Activated gamma-delta T cell treated with Interleukin-2 at 50 U/mL for 16 hours (primary cell): Measurements from ENCODE around the gene EBF3.

Experiments used
- DNase-seq: peaks from one replicate; pipeline ENCODE4 v3.0.0-alpha.2; 2020

Gene EBF3

DNA sequence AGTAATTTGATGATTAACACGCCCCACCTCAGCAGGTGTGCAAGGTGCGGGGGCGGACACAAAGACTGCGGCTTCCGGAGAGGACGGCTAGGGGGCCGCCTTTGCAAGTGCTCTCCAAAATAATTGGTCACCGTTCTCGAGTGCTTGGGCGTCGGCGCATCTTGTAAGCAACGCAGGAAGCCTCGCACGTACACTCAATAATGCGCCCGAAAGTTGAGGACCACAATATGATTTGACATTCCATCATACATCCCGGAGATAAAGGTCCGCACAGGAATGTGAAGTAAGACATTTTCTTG, 114.7 kb downstream of the EBF3 start:
- DNase-seq, result no peak

DNA sequence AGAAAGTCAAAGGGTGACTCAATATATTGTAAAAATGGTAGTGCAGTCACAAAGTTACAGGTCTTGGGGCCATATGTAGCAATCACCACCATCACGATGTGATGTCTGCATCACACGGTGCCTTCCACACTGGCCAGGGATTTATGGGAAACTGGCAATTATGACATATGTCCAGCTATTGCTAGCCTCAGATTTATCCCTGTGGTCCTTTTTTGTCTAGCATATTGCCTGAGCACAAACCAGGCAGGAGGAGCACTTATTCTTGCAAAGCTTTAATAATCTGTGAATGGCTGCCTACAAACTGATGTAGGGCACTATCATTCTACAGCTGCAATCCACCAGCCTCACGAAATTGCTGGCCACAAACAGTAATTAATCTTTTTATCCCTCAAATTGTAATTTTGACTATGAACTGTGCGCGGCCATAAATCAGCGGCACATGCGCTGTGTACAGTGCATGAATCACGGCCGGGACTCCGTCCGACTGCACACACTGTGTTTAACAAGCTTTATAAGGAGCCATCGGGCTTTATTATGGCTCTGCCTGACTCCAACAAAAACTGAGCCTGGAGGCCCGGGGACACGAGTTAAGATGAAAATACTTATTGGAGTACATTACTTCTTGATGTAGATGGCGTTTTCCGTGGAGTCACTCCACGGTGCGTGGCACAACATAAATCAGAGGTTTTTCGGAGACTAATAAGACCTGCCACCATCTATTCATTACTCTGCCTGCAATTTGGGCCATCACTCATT, 115.2 kb downstream of the EBF3 start:
- no peak for DNase-seq

DNA sequence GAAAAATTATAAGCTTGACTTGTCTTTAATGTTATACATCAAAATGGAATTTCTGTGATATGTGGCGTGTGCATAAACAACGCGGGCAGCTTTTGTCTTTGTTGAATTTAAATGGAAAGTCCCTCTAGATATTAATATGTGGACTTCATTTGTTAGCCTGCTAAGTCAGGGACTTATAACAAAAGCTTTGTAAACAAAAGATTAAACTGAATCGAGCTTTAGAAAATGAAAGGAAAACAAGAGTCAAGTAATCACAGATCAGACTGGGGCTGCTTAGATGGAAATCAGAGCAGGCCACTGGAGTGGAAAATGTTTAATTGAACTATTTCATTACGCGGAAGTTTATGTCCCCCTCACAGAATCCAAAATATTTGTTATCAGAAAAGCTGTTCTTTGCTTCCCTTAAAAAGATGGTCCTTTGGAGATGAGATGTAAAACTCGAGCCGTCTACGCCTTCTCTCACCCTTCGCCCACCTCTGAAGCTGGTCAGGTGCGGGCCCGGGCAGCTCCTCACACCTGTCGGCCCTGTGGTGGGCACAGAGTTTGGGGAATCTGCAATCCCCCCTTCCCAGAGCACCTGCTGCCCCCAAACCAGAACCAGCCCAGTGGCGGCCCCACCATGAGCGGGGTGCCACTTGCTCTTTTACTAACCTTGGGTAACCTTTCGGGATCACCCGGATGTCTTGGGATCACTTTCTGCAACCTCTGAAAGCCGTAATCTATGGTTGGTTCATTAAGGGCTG, 116.2 kb downstream of the EBF3 start:
- no peak for DNase-seq

- DNase-seq, result no peak
These were observed 117.1 kb downstream of the EBF3 start for GRCh38 chr10:129846991-129847391.

DNA sequence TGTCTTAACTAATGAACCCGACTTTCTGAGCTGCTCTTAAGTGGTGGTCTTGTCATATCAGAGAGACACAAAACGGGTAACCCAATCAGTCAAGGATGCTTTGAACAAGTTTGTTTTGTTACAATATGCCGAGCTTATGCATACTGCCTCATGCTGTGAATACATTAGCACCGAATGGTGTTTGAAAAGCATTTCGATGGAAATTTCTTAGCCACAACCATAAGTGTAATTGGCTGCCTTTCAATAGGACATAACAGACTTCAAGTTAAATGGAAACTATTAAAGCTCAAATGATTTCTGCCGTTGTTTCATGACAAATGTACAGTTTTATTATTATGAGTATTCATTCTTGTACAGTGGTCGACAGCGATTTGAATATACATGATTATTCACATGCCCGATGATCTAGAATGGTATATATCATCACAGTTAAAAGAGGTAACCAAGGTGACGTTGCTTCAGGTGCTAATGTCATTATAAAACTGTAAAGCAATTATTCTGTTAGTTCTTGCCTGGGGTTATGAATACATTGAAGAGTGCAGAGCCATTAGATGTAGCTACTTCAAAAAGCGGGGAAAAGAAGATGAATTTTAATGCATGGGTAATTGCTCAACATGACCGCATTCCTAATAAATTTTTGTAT, 118.8 kb downstream of the EBF3 start:
- no peak for DNase-seq

DNA sequence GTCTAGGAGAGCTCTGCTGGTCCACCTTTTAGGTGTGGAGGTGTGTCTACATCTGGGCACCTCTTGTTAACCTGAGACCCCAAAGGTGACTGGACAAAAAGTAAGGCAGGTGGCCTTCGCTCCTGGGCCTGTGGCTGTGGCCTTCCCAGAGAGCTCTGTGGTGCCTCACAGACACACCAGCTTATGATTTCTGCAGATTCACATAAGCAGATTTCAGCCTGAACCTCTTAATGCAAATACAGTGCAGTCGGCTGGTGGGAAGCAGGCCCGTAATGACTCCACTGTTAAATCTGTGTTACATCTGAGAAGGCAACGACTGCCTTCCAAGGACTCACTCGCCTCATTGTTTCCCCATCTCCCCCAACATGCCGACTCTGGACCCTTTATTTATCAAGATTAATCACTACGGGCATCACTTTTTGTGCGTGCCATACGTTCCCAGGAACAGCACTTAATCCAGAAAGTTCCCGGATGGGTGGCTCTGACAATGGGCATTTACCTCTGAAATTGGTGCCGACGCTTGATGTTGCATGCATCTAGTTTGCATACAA, 119.8 kb downstream of the EBF3 start:
- DNase-seq, result no peak

GRCh38 chr10:129843702-129844101, 120.4 kb downstream of the EBF3 start:
- no peak for DNase-seq

DNA sequence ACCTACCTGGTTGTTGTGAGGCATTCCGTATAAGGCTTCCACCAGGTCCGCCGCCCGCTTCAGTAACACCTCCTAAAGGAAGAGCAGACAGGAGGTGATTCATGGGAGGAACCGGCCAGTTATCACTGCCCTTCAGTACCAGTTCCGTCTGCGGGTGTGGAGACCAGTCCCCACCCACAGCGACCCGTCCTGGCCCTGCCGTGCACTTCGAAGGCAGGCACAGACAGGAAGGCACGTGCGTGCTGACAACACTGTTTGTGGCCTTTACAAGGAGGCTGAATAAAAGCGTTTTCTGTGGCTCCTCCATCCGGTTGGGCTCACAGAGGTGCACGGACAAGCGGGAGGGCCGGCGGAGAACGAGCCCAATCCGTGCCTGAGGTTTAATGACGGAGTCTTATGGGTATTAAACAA, 120.9 kb downstream of the EBF3 start:
- no peak for DNase-seq

GRCh38 chr10:129842031-129842430, 122.0 kb downstream of the EBF3 start:
- no peak for DNase-seq

DNA sequence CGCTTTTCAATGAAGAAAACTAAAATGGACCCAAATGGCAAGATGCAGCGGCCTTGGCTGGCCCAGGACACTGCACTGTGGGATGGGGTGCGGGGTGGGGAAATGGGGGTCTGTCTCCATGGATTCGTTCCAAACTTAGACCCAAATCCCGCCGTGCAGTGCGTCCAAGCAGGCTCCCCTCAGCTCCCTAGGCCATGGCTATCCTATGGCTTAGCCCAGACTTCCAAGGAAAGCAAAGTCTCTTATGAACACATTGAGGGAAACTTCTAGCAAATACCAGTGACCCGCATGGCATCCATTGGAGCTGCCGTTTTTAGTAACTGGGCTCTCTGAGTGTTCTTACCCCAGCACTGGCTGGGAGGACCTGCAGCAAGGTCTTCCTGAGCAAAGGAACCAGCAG, 122.5 kb downstream of the EBF3 start:
- DNase-seq, result no peak

DNA sequence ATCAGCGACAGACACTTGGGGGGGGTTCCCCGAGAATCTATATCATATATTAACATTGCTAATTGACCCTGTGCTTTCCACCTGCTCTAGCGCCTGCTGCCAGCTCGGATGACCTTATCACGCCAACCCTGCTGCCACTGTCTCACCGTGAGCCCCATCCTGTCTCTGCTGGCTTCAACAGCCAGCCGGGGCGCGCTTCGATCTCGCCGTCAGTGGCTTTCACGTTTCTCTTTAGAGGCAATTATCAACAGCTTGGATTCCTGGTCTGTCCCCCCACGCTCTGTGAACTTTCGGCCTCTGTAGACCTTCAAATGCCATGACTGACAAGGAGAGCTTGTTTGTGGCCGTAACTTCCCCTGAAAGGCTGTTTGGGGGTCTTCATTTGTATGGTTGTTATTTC, 123.0 kb downstream of the EBF3 start:
- DNase-seq, result no peak

- DNase-seq, result no peak
These were observed 123.9 kb downstream of the EBF3 start for GRCh38 chr10:129840196-129840590.

- DNase-seq, result no peak
These were observed 124.5 kb downstream of the EBF3 start for GRCh38 chr10:129839285-129840195.

GRCh38 chr10:129838794-129839193, 125.3 kb downstream of the EBF3 start:
- DNase-seq, result no peak

GRCh38 chr10:129837909-129838582, 126.0 kb downstream of the EBF3 start:
- DNase-seq, result no peak

DNA sequence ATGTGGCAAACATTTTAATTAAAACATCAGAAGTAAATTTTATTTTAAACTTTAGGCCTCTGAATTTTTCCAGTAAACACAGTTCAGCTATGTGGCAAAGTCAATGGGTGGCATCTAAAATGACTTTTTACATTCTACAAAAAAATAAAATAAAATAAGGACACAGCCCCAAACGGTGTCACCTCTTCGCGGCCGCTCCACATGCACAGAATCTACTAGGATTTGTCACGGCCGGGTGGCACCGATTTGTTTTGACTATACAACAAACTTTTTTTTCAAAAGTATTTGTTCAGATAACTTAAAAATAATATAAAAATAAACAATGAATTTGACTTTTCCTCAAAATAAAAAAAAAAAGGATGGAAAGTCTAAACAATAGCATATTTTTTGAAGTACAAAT, 127.8 kb downstream of the EBF3 start:
- DNase-seq, result no peak

GRCh38 chr10:129833994-129834739, 129.9 kb downstream of the EBF3 start:
- DNase-seq, result no peak

GRCh38 chr10:129833468-129833950, 130.6 kb downstream of the EBF3 start:
- DNase-seq, result no peak

DNA sequence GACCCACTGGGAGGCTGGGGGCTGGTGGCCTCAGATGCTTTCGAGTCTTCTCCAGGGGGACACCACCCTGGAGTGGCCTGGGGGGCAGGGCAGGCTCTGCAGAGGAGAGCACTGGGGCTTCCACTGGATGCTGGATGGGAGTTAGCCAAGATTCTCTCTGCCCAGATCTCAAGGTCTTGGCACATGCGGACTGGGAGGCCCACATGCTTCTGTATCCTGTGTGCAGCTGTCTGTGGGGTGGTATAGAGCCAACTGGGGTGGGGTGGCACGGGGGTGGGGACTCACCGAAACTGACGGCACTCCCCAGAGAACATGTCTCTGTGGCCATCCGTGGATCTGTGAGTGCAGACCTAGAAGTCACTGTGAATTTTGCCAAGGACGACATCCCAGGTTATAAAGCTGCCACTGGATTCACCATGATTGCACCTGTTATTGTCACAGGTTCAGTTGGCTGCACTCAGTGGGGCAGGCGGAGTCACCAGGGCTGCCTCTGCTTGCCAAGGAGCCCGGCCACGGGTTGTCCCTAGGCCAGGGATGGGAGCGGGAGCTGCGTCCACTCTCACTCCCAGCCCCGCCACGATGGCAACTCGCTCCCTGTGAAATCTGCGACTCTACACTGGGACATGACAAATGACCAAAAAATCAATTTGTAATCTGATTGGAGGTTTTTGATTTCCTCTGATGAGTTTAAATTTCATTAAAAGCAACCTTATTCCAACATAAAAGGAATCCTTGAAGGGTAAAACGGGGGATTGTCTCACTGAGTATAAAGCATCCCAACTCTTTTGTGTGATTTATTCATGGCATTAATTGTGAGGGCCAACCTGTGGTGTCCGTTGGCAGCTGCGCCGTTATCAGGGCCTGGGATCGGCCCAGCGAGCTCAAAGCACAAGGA, 131.3 kb downstream of the EBF3 start:
- DNase-seq, result no peak

GRCh38 chr10:129831150-129831549, 132.9 kb downstream of the EBF3 start:
- DNase-seq, result no peak
